DOHH2 (cell line): ENCODE measurements around the gene GOLIM4.

ENCODE experiments used
- H3F3A ChIP-seq: fragments of 200-600 bp; sonication (generic), shearing (Covaris generic); 2 replicates; pipeline ENCODE4 v1.6.0; 2016; ENCODE audit warnings: antibody characterized with exemption, mild to moderate bottlenecking; ENCODE audit not compliant: control insufficient read depth, insufficient read depth
- H3K27ac ChIP-seq: fragments of 200-600 bp; sonication (generic); 2 replicates; pipeline ENCODE4 v1.5.1; 2014; ENCODE audit warnings: low read depth, mild to moderate bottlenecking, low read length, moderate library complexity
- H3K27me3 ChIP-seq: fragments of 200-600 bp; sonication (generic); 2 replicates; pipeline ENCODE4 v1.6.1; 2014; ENCODE audit warnings: mild to moderate bottlenecking, low read length, mixed read lengths; ENCODE audit not compliant: control insufficient read depth
- H3K36me3 ChIP-seq: fragments of 200-600 bp; sonication (generic); 2 replicates; pipeline ENCODE4 v1.6.1; 2014; ENCODE audit warnings: mild to moderate bottlenecking, low read length, moderate library complexity, mixed read lengths; ENCODE audit not compliant: control insufficient read depth
- H3K4me1 ChIP-seq: fragments of 200-600 bp; sonication (generic); 2 replicates; pipeline ENCODE4 v1.6.1; 2014; ENCODE audit warnings: mild to moderate bottlenecking, low read length, mixed read lengths; ENCODE audit not compliant: control insufficient read depth
- H3K4me2 ChIP-seq: fragments of 200-600 bp; sonication (generic); 2 replicates; pipeline ENCODE4 v1.6.0; 2014; ENCODE audit warnings: mild to moderate bottlenecking, low read length, moderate library complexity
- H3K4me3 ChIP-seq: fragments of 200-600 bp; sonication (generic); 2 replicates; pipeline ENCODE4 v1.5.1; 2014; ENCODE audit warnings: mild to moderate bottlenecking, low read length, mixed read lengths
- H3K79me2 ChIP-seq: fragments of 200-600 bp; sonication (generic); 2 replicates; pipeline ENCODE4 v1.6.1; 2014; ENCODE audit warnings: mild to moderate bottlenecking, low read length, mixed read lengths; ENCODE audit not compliant: control insufficient read depth
- H3K9me2 ChIP-seq: fragments of 200-600 bp; sonication (generic); replicated peaks from 2 replicates; pipeline ENCODE4 v1.6.1; 2014; ENCODE audit warnings: mild to moderate bottlenecking, low read length, mixed read lengths; ENCODE audit not compliant: control insufficient read depth
- H3K9me3 ChIP-seq: fragments of 200-600 bp; sonication (generic); 2 replicates; pipeline ENCODE4 v1.6.1; 2014; ENCODE audit warnings: antibody characterized with exemption, low read length, mixed read lengths; ENCODE audit not compliant: control insufficient read depth, insufficient read depth
- H4K20me1 ChIP-seq: fragments of 200-600 bp; sonication (generic); 2 replicates; pipeline ENCODE4 v1.6.0; 2014; ENCODE audit warnings: low read depth, mild to moderate bottlenecking, antibody characterized with exemption, low read length, moderate library complexity; ENCODE audit not compliant: control insufficient read depth, insufficient read depth
- EZH2phosphoT487 ChIP-seq: fragments of 200-600 bp; sonication (generic); IDR thresholded peaks from 2 replicates; pipeline ENCODE4 v1.6.1; 2017; ENCODE audit warnings: borderline replicate concordance, mild to moderate bottlenecking, antibody characterized with exemption, low read length, moderate library complexity, mixed read lengths
- TF ChIP-seq, protein P1 (sequence below): fragments of 200-600 bp; sonication (generic); IDR thresholded peaks from one replicate; pipeline ENCODE4 v1.5.1; 2014; ENCODE audit warnings: antibody characterized with exemption, mild to moderate bottlenecking, low read depth, low read length; ENCODE audit not compliant: poor library complexity, severe bottlenecking

The GOLIM4 gene

DNA sequence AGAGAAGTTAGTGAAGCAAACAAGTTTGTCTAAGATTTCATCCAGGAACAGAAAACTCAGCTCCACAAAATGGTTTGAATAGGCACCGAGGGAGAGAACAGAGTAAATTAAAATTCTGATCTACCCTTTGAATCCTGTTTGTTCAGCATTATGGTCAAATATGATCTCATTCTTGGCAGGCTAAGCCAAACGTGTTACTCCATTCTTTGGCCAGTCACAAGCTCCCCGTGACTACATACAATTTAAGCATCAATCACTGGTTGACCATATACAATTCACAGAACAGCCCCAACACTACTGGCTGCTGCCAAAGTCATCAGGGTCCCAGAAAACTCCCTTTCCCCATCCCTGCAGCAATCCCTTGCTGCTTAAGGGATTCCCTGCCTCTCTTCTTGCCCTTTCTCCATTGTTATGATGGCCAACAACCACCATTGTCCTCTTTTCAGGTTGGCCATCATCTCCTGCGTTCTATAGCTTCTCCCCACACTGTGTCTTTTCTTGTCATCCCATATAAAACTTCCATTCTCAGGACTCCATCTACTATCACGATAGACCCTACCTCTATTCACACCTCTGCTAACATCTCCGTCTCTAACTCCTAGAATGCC is 46.3 kb downstream of the GOLIM4 start:
- Histone ChIP-seq H3K79me2 (peaks cover 11% of the 10 kb centered on the region), H3K36me3 (no peaks in the 10 kb centered on the region), H3K9me3 (no peaks in the 10 kb centered on the region), H4K20me1 (no peaks in the 10 kb centered on the region), H3K4me1 (peaks cover 6% of the 10 kb centered on the region; the same call in 1 of the 2 replicates), H3K27me3 (no peaks in the 10 kb centered on the region), H3K4me3 (no peak overlapping the region), H3K27ac (no peak overlapping the region), H3K9me2 (no peaks in the 10 kb centered on the region), H3F3A (no peaks in the 10 kb centered on the region), H3K4me2 (no peak overlapping the region)
- TF ChIP-seq EZH2phosphoT487, result no peak
- TF ChIP-seq, protein P1, sequence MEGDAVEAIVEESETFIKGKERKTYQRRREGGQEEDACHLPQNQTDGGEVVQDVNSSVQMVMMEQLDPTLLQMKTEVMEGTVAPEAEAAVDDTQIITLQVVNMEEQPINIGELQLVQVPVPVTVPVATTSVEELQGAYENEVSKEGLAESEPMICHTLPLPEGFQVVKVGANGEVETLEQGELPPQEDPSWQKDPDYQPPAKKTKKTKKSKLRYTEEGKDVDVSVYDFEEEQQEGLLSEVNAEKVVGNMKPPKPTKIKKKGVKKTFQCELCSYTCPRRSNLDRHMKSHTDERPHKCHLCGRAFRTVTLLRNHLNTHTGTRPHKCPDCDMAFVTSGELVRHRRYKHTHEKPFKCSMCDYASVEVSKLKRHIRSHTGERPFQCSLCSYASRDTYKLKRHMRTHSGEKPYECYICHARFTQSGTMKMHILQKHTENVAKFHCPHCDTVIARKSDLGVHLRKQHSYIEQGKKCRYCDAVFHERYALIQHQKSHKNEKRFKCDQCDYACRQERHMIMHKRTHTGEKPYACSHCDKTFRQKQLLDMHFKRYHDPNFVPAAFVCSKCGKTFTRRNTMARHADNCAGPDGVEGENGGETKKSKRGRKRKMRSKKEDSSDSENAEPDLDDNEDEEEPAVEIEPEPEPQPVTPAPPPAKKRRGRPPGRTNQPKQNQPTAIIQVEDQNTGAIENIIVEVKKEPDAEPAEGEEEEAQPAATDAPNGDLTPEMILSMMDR, result no peak

DNA sequence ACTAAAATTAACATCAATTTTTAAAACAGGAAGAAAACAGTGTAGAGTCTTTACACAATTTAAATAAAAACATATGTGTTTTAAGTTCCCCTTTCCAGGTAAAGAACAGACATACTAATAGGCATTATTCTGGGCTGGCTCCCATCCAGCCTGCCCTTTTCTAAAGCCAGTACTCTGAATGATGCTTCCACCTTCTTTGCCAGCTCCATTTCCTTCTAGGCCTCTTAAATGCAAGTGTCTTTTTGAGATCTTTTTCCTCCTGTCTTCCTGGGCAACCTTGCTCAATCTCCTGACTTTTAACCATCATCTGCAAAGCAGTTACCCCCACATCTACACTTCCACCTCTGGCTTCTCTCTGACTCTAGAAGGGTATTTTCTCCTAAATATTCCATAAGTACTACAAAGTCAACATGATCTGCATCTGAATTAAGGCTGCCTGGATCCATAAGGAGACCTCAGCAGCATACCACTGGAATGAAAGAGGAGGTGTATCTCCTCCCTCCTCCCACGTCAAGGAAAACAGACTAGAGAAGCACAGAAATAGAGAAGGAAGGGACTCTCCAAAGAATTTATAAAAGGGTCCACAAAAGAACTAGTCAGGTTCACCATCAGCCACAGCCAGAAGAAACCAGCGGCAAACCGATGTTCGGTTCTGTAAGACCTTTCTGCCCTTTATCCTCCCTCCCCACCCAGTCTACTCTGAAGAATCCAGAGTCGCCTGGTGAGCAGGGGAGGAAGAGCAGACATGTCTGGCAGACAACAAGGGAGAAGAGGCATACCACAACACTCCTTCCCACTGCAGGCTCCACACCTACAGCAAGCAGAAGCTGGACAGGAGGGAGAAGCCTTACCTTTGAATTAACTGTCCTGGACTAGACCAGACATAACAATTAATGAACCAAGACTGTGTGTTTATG is 47.1 kb downstream of the GOLIM4 start:
- no peaks in the 10 kb centered on the region for H3F3A ChIP-seq
- H3K4me3 ChIP-seq, result no peak overlapping the region
- H3K4me2 ChIP-seq, result no peak overlapping the region
- no peaks in the 10 kb centered on the region for H3K9me2 ChIP-seq
- peaks cover 6% of the 10 kb centered on the region; the same call in 1 of the 2 replicates for H3K4me1 ChIP-seq
- no peaks in the 10 kb centered on the region for H3K9me3 ChIP-seq
- no peaks in the 10 kb centered on the region for H3K27me3 ChIP-seq
- TF ChIP-seq, protein P1, result no peak
- no peak for TF ChIP-seq EZH2phosphoT487
- no peaks in the 10 kb centered on the region for H4K20me1 ChIP-seq
- peaks cover 11% of the 10 kb centered on the region for H3K79me2 ChIP-seq
- no peak overlapping the region for H3K27ac ChIP-seq
- H3K36me3 ChIP-seq, result peaks cover 3% of the 10 kb centered on the region; the same call in 1 of the 2 replicates

DNA sequence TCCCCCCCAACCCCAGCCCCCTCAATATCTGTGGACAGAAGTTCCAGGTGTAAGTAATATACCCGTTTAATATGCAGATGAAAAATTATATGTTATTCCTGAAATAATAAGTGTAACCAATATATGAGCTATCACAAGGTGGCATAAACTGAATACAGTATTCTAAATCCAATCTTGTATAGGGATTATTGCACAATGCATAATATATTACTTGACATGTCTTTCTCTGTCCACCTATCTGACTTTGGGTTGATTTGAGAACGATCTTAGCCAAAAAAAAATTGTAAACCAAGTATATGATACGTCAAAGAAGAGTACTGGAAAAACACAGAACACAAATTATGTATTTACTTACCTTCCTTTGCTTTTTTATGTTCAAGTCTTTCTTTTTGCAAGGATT is 47.8 kb downstream of the GOLIM4 start:
- no peaks in the 10 kb centered on the region for H3F3A ChIP-seq
- H3K79me2 ChIP-seq, result peaks cover 11% of the 10 kb centered on the region
- peaks cover 6% of the 10 kb centered on the region; the same call in 1 of the 2 replicates for H3K4me1 ChIP-seq
- peaks cover 10% of the 10 kb centered on the region; the same call in 1 of the 2 replicates for H3K36me3 ChIP-seq
- TF ChIP-seq, protein P1, result no peak
- TF ChIP-seq EZH2phosphoT487, result no peak
- H3K9me2 ChIP-seq, result no peaks in the 10 kb centered on the region
- H3K4me2 ChIP-seq, result no peak overlapping the region
- no peak overlapping the region for H3K27ac ChIP-seq
- H4K20me1 ChIP-seq, result no peaks in the 10 kb centered on the region
- H3K27me3 ChIP-seq, result no peaks in the 10 kb centered on the region
- no peak overlapping the region for H3K4me3 ChIP-seq
- no peaks in the 10 kb centered on the region for H3K9me3 ChIP-seq
